ENCODE measurements around the gene NUP50.

The NUP50 gene

DNA sequence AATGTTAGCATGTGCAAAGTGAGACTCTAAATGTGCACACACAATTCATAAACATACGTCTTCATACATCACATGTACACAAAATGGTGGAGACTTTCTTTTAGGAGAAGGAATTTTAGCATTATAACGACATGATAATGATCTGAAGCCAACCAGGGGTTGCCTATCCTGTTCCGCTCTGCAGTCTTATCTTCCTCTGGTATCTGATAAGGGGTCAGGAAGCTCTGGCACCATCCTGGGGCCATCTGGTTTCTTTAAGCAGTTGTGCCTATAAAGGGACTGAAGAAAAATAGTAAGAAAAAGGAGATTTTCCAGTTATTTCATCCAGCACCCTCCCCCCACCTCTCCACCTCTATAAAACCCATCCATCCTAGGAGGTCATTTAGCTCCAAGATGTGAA is 5.8 kb upstream of the NUP50 start:
- H3K27ac ChIP-seq = peak overlapping the region in 4 of 21 experiments; percentile 18 to 66 (median 44)
- H3K4me3 ChIP-seq = no peak overlapping the region

DNA sequence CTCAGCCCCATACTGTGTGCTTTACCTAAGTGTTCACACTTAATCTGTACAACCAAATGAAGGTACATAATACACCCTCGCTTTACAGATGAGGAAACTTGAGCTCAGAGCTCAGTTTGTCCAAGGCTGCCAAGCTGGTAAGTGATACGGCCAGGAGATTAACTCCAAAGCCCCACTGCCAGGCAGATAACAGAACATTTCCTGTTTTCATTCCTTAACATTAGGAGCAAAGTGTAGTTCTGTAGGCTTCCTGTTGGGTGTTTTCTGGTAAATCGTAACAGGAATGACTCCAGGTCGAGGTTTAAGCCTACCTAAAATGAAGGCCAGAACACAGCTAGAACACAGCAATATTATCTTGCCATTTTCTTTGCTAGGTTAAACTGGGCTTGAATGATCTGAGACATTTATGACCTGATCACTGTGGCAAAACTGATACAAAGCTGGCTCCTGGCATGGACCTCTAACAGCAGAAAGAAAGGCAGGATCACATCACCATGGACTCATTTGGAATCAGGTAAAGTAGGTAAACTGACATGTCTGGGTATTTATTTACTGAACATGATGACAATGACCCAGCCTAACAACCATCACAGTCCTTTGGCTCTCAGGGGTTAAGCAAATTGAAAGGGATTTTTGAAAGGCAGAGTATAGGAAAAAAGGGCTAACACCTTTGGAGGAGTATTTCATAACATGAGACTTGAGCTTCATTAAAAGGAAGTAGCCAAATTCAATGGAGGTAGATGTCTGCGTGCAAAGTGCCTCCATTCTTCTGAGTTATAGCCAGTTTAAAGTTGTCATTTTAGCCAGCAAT is 3.9 kb upstream of the NUP50 start:
- Histone ChIP-seq H3K4me3 (no peak overlapping the region), H3K27ac (peak overlapping the region in 18 of 21 experiments; percentile 9 to 96 (median 64))

GRCh38 chr22:45162531-45162930 is 1.2 kb upstream of the NUP50 start:
- Histone ChIP-seq H3K27ac (peak overlapping the region in 20 of 21 experiments; percentile 87 to 98 (median 96)), H3K4me3 (peak overlapping the region; percentile 63 to 97 (median 89))

DNA sequence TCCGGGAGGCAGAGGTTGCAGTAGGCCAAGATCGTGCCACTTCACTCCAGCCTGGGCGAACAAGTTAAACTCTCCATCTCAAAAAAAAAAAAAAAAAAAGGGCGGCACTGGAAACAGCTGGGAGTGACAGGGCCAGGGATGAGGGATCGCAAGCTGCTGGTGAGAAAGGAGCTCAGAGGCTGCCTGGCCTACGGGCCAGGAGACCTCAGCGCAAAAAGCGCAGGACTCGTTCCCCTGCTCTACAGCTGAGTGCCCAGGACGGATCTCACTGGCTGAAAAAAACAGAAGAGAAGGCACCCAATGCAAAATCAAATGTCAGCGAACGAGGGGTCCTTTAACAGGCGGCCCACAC is 650 bp upstream of the NUP50 start:
- peak overlapping the region; percentile 63 to 97 (median 89) for H3K4me3 ChIP-seq
- peak overlapping the region; percentile 79 to 98 (median 95) for H3K27ac ChIP-seq

DNA sequence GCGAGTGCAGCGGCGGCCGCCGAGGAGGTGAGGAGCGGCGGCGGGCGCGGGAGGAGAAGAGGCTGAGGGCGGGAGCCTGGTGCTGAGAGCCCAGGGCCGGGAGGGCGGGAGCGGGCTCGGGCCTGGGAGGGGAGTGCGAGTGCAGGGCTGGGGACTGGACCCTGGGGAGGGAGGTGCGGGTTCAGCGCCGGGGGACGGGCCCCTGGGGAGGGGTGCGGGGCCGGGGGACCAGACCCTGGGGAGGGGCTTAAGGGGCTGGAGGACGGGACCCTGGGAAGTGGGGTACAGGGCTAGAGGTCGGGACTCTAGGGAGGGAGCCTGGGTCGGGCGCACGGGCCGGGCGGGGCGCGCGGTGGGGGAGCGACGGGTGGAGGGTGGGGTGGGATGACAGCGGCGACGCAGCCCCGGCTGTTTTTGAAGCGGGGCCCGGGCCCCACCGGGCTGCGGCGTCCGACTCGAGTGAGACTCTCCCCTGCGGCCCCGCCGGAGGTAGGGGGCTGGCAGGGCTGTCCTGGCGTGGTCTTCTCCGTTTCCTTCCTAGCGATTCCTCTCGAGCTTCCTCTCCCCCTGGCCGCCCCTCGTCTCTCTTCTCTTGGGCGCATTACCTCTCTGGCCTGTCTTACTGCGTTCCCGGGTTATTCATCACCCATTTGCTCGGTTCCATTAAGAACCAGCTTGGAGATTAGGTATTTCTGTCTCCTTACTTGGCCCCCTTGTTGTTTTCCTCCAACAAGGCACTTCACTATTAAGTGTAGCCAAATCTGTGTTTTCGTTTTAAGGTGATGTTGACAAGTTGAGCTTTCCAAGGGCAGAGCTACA is 754 bp downstream of the NUP50 start:
- Histone ChIP-seq H3K4me3 (peak overlapping the region; percentile 63 to 97 (median 89)), H3K27ac (peak overlapping the region; percentile 73 to 98 (median 95))

DNA sequence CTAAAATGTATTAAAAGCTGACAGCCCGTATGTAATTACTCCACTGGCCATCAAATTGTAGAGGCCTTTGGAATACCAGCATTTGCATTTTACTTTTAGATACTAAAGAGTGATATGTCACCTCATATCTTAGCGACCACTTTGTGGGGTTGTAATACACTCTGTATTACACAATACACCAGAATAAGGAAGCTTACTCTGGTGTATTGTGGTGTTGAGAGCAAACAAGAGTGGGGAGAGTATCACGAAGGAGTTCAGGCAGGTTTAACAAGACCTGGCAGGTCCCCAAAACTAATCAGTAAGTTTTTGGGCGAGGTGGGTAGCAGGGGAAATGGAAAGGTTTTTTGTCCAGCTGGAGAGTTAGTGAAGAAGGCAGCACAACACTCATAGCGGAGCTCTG is 3.2 kb downstream of the NUP50 start:
- H3K27ac ChIP-seq = peak overlapping the region in 1 of 21 experiments; percentile 62

DNA sequence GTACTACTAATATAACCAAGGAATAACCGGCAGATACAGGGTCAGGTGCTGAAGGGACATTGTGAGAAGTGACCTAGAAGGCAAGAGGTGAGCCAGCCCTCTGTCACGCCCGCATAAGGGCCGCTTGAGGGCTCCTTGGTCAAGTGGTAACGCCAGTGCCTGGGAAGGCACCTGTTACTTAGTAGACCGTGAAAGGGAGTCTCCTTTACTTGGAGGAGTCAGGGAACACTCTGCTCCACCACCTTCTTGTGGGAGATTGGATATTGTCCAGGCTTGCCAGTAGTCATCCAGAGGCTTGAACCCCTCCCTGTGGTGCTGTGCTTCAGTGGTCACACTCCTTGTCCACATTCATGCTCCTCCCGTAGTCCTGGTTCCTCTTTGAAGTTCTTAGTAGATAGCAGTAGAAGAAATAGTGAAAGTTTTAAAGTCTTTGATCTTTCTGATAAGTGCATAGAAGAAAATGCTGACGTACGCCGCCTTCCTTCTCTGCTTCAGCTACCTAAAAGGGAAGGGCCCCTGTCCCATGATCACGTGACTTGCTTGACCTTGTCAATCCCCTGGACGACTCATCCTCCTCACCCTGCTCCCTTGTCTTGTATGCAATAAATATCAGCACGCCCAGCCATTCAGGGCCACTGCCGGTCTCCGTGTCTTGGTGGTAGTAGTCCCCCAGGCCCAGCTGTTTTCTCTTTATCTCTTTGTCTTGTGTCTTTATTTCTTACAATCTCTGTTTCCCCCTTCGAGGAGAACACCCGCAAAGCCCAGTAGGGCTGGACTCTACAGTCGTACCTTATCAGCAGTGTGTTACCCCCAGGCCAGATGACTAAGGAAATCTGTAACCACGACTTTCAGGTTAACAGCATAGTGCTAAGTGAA is 6.1 kb downstream of the NUP50 start:
- peak overlapping the region in 2 of 21 experiments; percentile 4 to 26 for H3K27ac ChIP-seq
- no peak overlapping the region for H3K4me3 ChIP-seq

More for the DNA sequence above, 3.2 kb downstream of the NUP50 start:
- no peak overlapping the region for H3K4me3 ChIP-seq

GRCh38 chr22:45171830-45172229 is 8.1 kb downstream of the NUP50 start:
- H3K4me3 ChIP-seq = no peak overlapping the region
- peak overlapping the region in 2 of 21 experiments; percentile 61 to 73 for H3K27ac ChIP-seq

GRCh38 chr22:45172881-45173585 is 9.3 kb downstream of the NUP50 start:
- Histone ChIP-seq H3K4me3 (no peak overlapping the region), H3K27ac (peak overlapping the region in 7 of 21 experiments; percentile 13 to 73 (median 35))

DNA sequence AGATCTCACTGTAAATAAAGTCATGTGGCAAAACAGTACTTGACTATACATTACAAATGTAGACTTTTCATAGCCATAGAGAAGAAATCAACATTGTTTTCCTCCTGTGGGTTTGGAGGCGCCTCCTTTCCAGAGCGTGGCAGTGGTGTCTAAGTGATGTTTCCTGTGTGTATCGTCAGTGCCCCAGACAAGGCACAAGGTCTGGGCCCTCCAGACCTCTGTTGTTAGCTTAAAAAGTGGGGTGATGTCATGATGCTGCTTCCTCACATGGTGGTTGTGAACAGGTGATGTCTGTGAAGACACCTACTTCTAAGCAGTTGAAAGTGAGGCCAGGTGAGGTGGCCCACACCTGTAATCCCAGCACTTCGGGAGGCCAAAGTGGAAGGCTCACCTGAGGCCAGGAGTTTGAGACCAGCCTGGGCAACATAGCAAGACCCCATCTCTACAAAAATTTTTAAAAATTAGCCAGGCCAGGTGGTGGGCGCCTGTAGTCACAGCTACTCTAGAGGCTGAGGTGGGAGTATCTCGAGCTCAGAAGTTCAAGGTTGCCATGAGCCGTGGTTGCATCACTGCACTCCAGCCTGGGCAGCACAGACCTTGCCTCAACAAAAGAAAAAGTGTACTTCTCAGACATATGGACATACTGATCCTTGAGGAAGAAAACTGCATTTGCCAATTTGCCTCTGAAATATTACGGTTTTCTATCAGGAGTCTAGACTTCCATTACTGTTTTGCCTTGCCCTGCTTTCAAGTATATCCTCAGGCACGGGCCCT is 15.7 kb downstream of the NUP50 start:
- Histone ChIP-seq H3K27ac (peak overlapping the region in 1 of 21 experiments; percentile 2), H3K4me3 (no peak overlapping the region)

GRCh38 chr22:45180146-45180679 is 16.5 kb downstream of the NUP50 start:
- Histone ChIP-seq H3K27ac (peak overlapping the region in 1 of 21 experiments; percentile 14), H3K4me3 (no peak overlapping the region)

- Histone ChIP-seq H3K4me3 (no peak overlapping the region), H3K27ac (no peak overlapping the region)
Observed at GRCh38 chr22:45181240-45181639, 17.5 kb downstream of the NUP50 start.

GRCh38 chr22:45181766-45182165 is 18.0 kb downstream of the NUP50 start:
- H3K27ac ChIP-seq = no peak overlapping the region
- H3K4me3 ChIP-seq = no peak overlapping the region

DNA sequence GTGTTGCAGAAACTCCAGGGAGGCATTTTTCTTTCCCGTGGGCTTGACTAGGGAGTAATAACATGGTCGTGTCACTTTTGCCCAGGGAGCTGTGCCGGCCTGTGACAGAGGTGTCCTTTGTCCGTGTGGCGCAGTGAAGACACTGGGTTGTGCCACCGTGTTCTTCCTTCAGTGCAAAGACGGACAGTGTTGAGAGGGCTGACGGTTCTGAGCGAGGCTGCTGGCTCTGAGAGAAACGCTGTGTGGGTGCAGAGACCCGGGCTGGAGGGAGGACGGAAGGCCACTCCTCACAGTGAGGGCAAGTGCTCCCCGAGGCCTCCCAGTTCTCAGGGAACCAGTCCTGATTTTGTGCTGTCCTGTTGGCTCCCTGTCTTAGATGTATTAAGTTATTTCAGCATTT is 20.2 kb downstream of the NUP50 start:
- Histone ChIP-seq H3K4me3 (no peak overlapping the region), H3K27ac (no peak overlapping the region)

- Histone ChIP-seq H3K27ac (peak overlapping the region in 1 of 21 experiments; percentile 42), H3K4me3 (no peak overlapping the region)
Observed at GRCh38 chr22:45185718-45186514, 22.2 kb downstream of the NUP50 start.

GRCh38 chr22:45187891-45188290 is 24.2 kb downstream of the NUP50 start:
- no peak overlapping the region for H3K4me3 ChIP-seq
- H3K27ac ChIP-seq = no peak overlapping the region

- H3K27ac ChIP-seq = no peak overlapping the region
- H3K4me3 ChIP-seq = no peak overlapping the region
Observed at GRCh38 chr22:45188779-45189178, 25.1 kb downstream of the NUP50 start.

All from skin epidermis (tissue), 12 donors.